GM23248 (cell line): ENCODE measurements around the gene MAFB.

Experiments used
- EZH2 ChIP-seq: fragments of 200-600 bp; sonication (generic); IDR thresholded peaks from 2 replicates; pipeline ENCODE4 v1.6.1; 2018; ENCODE audit warnings: antibody characterized with exemption, mild to moderate bottlenecking; ENCODE audit not compliant: insufficient read depth, poor library complexity, severe bottlenecking
- EZH2phosphoT487 ChIP-seq: fragments of 200-600 bp; sonication (generic); IDR thresholded peaks from 2 replicates; pipeline ENCODE4 v1.6.1; 2018; ENCODE audit warnings: antibody characterized with exemption, moderate library complexity, mild to moderate bottlenecking, low read depth; ENCODE audit not compliant: insufficient read depth

DNA sequence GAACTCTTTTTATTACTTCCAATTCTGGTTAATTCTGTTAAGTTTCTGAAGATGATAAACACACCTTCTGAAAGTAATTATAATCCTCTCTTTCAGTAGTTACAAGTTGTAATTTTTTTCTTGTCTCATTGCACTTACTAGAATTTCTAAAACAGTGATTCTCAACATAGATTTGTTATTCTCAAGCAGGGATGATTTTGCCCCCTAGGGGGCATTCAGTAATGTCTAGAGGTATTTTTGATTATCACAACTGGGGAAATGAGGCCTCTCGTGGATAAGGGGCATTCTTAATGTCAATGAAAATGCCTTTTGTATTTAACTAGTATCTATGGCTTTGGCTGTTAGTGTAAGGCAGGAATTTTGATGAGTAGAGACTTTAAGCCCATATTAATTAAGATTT lies 39.4 kb upstream of the MAFB start:
- TF ChIP-seq EZH2 (no peak), EZH2phosphoT487 (no peak)
